Measurements from ENCODE around the gene GRIA2. TPM values are rescaled to one million over a fixed set of nuclear protein-coding genes. Genes with fewer than 3 reads are reported as not detected.

Gene GRIA2
- total and polyA plus RNA-seq, 2 donors (not counting 3 experiments of a cell fraction or from before 2014, with no cell fraction given), result not detected

GRCh38 chr4:157389741-157390140, 169.2 kb downstream of the GRIA2 start:
- Histone ChIP-seq H3K9ac (replicated peaks; ENCODE audit: extremely low read depth, insufficient read depth, low read length) (no peak overlapping the region), H3K4me3 (replicated peaks in 1 of 3; ENCODE audit: insufficient read depth in 1 of 3, low read depth in 1 of 3, low read length in 3 of 3) (no peak overlapping the region), H3K4me1 (ENCODE audit: control insufficient read depth, extremely low read depth, insufficient read depth, low read length) (no peaks in the 10 kb centered on the region), H3K36me3 (ENCODE audit: control insufficient read depth in 2 of 2, extremely low read depth in 1 of 2, insufficient read depth in 2 of 2, low read length in 2 of 2) (no peaks in the 10 kb centered on the region), H3K9me3 (replicated peaks; ENCODE audit: control insufficient read depth, insufficient read depth, low read length) (no peaks in the 10 kb centered on the region), H4K20me1 (replicated peaks; ENCODE audit: control insufficient read depth, extremely low read depth, insufficient read depth, low read length) (no peaks in the 10 kb centered on the region), H3K9me1 (replicated peaks; ENCODE audit: control insufficient read depth, extremely low read depth, insufficient read depth, low read length) (no peaks in the 10 kb centered on the region), H3K27ac (ENCODE audit: insufficient read depth, low read depth, low read length) (no peak overlapping the region), H3K27me3 (ENCODE audit: control insufficient read depth in 2 of 2, insufficient read depth in 2 of 2, low read length in 2 of 2) (no peaks in the 10 kb centered on the region), H2AFZ (ENCODE audit: low read depth, low read length) (no peak overlapping the region), H3K79me2 (ENCODE audit: control insufficient read depth, insufficient read depth, low read length) (no peaks in the 10 kb centered on the region), H3K4me2 (ENCODE audit: insufficient read depth, low read length) (no peak overlapping the region)
- intact Hi-C loops (cut with micrococcal nuclease) (loop anchor here (10.0 kb wide), 1 partner anchor 555 kb away; no protein-coding TSS in a partner anchor), dilution Hi-C loops (cut with MboI; ENCODE audit: extremely low pct_ligation_motif_present, low sequenced_read_pairs) (no loop called here)
- POLR2A ChIA-PET, result no interaction called here
- CTCF ChIA-PET, result no interaction called here
- TF ChIP-seq MYC (IDR thresholded peaks at IDR 0.05; ENCODE audit: low read depth, low read length) (no peak), POLR2A (IDR thresholded peaks at IDR 0.05; ENCODE audit: low read depth, low read length) (no peak), FOS (IDR thresholded peaks at IDR 0.05; ENCODE audit: borderline replicate concordance, insufficient read depth, low read length) (no peak), JUN (IDR thresholded peaks at IDR 0.05; ENCODE audit: borderline replicate concordance, insufficient read depth, insufficient read length, low read depth) (no peak), POLR2AphosphoS5 (IDR thresholded peaks at IDR 0.05; ENCODE audit: insufficient read depth, low read depth, low read length) (no peak), EZH2 (IDR thresholded peaks at IDR 0.05; ENCODE audit: borderline replicate concordance, low read depth, low read length, severe bottlenecking) (no peak), GATA2 (IDR thresholded peaks at IDR 0.05; ENCODE audit: insufficient read depth, insufficient read length, low read depth, low read length) (no peak), MAX (IDR thresholded peaks at IDR 0.05; ENCODE audit: insufficient read depth, insufficient read length) (no peak)
- TF ChIP-seq, protein P1, sequence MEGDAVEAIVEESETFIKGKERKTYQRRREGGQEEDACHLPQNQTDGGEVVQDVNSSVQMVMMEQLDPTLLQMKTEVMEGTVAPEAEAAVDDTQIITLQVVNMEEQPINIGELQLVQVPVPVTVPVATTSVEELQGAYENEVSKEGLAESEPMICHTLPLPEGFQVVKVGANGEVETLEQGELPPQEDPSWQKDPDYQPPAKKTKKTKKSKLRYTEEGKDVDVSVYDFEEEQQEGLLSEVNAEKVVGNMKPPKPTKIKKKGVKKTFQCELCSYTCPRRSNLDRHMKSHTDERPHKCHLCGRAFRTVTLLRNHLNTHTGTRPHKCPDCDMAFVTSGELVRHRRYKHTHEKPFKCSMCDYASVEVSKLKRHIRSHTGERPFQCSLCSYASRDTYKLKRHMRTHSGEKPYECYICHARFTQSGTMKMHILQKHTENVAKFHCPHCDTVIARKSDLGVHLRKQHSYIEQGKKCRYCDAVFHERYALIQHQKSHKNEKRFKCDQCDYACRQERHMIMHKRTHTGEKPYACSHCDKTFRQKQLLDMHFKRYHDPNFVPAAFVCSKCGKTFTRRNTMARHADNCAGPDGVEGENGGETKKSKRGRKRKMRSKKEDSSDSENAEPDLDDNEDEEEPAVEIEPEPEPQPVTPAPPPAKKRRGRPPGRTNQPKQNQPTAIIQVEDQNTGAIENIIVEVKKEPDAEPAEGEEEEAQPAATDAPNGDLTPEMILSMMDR (IDR thresholded peaks at IDR 0.05; ENCODE audit: extremely low read depth in 1 of 2, insufficient read depth in 1 of 2, low read depth in 1 of 2, low read length in 2 of 2), result no peak
- no peak for FAIRE-seq
- BruUV-seq (replicated peaks), result no TSS peak
- peak; percentile 35 for DNase-seq (ENCODE audit: low read depth, low spot score)
